Activated naive CD4-positive, alpha-beta T cell (primary cell): Measurements from ENCODE around the gene PIK3R1.

ENCODE experiments used
- DNase-seq, 4 experiments: peaks; one replicate each; lab custom pipeline; 2025; lab: John Stamatoyannopoulos, UW

Gene PIK3R1

DNA sequence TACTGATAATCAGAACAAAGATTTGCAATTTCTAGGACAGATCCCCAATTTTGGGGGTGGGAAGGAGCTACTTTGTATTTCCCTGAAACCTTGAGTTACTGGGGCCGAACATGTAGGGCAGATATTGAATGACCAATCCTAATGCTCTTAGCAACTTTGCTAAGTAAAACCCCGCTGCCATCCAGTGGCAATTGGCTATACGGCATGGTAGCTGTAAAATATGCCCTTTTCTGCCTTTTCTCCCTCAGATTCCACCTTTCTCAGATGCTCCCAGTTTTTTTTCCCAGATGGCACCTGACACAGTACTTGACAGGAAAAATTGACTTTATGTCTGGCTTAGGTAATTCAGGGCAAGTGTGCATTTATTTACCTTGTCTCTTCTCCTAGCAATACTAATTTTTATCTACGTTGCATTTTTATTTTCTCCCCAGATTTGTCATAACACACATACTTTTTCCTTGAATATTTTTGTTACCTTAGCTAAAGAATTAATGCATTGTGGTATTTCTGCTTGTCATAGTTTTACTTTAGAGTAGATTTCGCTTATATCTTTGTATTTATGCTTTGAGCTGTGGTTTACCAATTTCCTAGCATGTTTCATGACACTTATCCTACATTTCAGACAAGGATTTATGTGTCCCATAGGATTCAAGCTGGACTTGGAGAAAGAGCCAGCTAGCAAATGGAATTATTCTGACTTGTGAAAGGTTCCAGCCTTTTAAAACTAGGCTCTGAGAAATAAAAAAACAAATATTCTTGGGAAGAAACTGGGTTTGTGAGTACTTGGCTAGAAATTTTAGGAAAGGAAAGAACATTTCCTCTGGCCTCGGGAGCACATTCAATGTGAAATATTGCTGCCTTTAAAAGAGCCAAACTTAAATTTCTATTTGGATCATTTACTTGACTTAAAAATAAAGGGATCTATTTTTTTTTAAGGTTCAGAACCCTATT is 37.4 kb downstream of the PIK3R1 start:
- DNase-seq, result peak in 2 of 4 experiments; percentile 8 to 11

DNA sequence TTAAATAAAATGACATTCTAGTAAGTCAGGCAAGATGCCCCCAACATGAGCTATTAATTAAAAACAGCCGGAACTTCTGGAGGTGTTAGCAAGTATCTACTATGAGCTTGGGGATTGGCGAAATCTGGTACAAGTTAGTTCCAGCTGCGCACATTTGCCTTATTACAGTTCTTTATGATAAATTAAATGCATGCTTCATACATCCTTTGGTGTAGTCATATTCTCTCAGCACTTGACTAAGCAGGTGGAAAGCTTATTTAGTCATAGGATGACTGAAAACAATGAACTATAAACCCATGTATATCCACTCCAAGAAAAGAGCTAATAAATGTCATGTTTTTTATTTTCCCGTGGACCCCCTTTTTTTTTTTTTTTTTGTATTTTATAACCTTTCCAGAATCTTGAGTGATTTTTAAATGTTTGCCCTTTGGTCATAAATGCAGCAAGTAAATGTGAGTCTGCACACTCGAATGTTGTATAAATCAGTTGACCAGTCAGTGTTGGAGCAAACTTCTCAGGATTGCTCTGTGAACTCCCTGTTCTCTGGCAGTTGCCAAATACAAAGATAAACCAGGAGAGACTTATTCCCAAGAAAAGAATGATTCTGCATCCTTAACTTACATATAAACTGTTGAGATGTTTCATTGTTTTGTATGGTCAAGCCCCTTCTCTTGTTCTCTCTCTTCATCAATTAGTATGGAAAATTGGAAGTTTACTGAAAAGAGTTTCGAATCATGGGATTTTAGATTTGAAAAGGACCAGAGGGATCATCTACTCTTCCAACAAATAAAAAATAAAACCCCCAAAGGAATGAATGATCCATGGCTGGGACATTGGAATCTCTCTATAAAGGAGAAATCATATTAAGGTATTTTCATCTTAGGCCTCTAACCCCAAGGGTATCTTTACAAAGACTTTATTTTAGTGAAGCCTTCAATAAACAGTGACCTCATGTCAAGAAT is 38.3 kb downstream of the PIK3R1 start:
- no peak for DNase-seq

DNA sequence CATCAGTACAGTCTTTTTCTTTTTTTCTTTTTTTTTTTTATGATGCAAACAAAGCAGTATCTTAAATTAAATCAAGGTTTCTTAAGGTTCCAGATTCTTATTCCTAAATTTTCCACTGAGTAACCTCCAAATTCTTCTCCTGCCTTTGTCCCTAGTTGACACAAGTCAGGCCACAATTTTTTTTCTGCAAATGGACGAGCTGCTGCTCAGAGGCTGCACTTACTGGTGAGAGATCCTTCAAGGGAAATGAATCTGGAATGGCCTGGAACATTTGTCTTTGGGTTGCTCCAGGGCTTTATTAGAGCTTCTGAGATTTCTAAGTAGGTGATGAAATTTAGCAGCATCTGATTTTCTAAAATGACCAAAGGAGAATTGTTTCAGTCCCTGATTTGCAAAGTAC is 39.3 kb downstream of the PIK3R1 start:
- no peak for DNase-seq

DNA sequence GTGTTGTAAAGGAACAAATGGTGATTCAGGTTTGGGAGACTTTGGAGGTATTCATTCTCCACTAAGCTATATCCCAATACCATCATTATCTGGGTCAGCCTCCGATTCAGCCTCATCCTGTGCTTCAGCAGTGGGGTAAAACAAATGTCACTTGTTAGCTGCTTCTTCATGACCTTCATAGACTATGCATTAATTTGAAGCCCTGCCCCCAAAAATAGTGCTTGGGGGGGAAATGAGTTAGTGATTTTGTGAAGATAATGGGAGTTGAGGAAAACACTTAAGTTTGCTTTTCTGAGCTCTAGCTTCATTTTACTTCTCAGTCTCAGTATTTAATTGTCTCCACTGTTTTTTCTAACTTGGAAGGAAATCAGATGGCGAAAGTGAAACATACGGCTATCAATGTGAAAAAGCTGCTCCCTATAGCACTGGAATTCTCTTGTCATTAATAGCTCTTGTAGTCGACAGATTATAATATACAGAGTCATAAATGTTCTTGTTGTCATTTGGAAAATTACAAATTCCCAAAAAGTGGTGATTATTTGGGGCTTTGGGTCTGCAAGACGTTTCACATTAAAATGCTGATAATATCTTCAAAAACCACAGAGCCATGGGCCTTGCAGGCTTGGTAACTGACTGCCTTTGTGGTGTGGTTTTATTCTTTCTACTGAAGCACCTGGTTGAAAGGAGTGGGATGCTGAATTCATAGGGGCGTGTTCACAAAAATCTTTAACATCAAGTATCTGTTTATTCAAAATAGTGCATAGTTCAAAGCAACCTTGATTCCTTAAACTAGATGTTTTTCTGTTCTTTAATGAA is 40.0 kb downstream of the PIK3R1 start:
- DNase-seq, result no peak

DNA sequence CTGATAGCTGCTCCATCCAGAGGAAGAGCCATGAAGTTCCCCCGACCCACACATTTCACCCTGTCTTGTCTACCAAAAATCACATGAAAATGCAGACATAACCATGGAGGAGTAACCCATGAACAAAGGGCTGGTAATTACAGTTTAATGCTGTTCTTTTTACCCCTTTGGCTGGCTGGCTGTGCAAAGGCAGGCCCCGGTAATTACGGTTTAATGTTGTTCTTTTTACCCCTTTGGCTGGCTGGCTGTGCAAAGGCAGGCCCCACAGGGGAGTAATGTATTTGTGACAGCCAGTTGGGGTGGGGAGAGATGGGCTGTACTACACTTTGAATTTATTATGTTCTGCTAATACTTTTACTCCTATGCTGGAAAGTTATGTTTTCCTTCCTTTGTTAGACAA is 41.7 kb downstream of the PIK3R1 start:
- no peak for DNase-seq

DNA sequence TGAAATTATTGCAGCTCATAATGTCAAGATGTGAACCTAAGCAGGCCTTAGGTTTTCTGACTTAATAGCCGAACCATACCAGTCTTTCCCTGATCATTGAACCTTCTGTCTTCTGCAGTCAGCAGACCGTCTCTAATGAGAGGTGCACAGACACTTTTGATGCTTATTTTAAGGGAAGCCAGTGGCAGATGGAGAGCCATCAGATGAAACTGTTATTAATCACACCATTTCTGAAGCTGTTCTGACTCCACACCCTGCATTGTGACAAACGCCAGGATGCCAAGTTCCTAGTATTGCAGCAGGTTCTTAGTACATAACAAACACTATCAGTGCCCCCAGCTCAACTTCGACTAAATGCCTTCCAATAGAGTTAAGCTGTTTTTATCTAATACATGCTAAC is 43.0 kb downstream of the PIK3R1 start:
- no peak for DNase-seq

DNA sequence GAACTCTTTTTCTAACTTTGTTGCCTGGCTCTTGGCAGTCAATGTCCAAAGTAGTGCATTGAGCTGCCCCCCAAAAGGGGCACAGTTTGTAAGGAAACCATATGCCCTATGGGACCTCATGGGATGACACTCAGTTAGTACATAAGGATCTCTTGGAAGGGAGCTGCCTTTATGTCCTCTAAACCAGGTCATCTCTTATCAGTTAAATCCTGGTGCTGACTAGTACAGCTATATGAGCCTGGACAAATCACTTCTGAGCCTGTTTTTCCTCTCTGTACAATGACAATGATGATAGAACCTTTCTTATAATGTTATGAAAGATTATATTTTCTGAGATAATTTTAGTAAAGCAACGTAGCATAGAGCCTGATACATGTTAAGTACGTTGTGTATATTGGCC is 44.1 kb downstream of the PIK3R1 start:
- DNase-seq, result no peak

DNA sequence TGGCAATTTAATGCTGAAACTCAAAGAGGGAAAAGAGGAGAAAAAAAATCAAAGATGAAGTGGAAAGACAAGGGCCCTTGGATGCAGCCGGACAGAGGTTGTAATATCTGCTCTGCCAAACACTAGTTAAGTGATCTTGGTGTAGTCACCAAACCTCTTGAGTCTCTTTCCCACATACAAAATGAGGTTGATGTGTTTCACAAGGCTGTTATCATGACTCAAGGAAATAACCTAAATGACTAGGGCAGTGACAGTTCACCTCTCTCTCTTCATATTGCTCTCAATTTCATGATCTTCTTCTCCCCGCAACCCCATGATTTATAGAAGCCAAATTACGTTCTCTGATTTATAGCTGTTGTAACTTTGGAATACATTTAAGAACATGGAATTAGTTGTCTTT is 44.9 kb downstream of the PIK3R1 start:
- no peak for DNase-seq

DNA sequence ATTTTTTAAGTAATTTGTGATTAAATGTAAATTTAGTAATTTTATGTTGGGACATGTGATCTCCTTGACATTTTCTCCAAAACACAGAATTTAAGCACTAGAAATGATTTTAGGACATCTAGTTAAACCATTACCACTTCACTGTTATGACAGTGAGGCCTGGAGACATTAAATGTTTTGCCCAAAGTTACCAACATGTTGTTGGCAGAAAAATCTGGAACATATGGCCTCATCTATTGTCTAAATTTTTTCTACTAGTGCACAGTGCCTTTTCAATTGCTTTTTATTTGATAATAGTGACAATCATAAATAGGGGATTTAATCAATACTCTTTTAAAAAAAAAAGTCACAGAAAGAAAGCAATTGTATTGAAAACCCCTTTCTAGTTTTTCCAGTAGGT is 45.6 kb downstream of the PIK3R1 start:
- DNase-seq, result no peak

DNA sequence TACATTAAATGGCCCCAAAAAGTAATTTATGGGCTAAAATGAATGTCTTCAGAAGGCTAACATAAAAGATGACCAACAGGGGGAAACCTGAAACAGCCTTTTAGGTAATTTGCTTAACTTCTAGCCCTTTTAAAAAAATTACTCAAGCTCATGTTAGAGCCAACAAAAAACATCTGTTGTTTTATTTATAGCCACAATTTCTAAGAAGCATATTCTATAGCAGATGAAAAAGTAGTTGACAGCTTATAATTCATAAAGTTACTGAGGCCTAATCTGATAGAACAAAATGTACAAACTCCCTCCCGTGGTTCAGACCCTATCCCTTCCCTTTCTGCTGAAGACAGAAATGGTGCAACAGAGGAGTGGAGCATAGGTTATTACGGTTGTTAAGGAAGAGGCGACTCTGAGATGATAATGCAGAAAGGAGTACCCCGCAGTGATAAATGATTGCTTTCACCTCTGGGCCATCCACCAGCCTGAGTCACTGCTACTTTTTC is 46.1 kb downstream of the PIK3R1 start:
- DNase-seq, result no peak

DNA sequence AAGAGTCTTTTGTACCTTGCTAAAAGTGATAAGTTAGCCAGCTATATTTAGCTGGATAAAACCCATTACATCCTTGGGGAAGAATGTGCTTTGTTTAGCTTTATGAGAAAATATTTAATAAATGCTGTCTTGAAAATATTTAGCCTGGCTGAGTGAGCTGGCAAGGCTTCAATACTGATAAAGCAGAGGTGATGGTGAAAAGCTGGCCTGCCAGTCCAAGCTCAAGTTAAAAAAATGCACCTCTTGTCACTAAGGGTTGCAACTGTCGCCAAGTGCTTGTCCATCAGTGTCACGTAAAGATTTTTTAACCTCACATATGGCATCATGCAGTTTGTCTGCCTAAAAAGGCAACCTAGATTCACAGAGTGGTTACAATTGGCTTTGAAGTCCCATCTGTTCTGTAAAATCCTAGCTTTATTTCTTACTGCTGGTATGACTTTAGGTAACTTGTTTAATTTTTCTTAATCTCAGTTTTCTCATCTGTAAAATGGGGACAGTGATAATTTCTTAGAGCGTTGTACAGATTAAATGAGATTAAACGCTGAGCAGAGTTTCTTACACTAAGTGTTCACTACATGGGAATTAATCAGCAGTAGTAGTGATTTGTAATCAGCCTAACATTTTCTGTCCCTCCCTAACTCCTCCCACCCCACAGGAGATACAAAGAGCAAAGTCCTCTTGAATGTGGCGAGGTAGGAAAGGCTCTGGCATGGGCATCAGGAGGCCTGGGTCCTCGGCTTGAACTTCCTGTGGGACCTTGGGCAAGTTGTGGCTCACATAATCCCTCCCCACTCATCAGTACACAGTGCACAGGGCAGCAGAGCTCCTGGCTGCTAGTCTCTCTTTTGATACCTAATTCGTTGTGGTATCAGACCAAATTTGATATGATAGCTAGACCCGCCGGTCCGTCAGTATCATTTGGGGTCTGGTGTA is 48.7 kb downstream of the PIK3R1 start:
- no peak for DNase-seq

DNA sequence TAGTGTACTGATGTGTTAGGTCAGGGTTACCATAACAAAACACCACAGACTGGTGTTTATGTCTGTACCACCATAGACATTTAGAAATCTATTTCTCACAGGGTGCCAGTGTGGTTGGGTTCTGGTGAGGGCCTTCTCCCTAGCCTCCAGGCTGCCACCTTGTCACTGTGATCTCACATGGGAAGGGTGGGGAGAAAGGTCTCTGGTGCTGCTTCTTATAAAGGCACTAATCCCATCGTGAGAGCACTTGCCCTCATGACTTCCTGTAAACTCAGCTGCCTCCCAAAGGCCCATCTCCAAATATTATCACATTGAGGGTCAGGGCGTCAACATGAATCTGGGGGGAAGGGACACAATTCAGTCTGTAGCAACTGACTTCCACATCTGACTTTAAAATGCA is 49.8 kb downstream of the PIK3R1 start:
- DNase-seq, result no peak

DNA sequence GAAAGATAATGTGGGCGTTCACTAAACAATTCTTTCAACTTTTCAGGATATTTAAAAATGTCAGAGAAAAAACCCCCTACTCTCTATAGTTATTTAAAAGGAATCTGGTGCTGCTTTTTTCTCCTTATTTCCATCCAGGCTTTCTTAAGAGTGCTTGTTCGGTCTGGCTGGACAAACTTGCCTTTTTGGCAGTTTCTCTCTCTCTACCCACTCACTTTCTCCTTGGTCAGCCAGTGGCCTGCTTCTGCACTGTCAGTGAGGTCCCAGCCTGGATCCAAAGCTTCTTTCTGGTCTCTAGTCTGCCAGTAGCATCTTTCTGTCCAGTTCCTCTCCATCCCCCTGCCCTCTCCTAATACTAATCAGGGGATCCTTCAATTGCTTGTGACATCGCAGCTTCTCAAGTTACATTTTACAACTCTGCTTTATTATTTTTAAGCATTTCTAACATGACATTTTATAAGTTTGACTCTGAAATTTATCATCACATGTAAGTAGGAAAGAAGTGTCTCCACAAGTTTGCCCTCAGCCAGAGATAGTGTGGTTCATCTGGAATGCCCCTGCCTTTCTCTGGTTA is 50.4 kb downstream of the PIK3R1 start:
- DNase-seq, result no peak

DNA sequence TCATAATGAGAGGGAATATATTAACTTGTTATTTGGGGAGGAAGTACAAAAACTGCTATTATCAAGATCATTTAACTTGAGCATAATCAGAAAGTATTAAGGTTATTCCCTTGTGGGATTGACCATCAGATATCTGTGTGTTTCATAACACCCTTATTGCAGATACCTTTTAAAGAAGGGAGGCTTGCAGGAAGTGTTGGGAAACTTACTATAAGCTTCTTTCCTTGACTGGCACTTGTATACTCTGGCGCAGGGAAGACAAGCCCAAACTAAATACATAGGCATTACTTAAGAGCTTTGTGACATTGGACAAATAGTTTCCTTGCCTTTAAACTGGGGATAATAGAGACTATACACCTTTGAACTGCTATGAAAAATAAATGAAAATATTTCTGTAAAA is 50.9 kb downstream of the PIK3R1 start:
- DNase-seq, result no peak

DNA sequence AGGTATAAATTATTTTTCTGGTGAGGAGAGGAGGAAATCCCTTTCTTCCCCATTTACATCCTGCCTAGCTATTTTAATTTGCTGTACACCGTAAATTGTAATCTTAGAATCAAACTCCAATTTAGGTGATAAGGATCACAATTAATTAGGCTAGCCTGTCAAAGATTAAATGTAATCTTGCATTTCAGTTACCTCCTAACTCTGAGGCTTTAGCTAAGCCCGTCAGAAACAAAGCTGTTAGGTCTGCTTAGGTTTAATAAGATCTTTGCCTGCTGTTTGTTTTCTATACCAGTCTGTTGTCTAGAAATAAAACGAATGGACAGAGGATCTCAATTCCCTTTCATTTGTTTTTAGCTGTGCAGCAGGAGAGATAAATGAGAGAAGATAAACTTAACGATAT is 51.5 kb downstream of the PIK3R1 start:
- DNase-seq, result no peak

DNA sequence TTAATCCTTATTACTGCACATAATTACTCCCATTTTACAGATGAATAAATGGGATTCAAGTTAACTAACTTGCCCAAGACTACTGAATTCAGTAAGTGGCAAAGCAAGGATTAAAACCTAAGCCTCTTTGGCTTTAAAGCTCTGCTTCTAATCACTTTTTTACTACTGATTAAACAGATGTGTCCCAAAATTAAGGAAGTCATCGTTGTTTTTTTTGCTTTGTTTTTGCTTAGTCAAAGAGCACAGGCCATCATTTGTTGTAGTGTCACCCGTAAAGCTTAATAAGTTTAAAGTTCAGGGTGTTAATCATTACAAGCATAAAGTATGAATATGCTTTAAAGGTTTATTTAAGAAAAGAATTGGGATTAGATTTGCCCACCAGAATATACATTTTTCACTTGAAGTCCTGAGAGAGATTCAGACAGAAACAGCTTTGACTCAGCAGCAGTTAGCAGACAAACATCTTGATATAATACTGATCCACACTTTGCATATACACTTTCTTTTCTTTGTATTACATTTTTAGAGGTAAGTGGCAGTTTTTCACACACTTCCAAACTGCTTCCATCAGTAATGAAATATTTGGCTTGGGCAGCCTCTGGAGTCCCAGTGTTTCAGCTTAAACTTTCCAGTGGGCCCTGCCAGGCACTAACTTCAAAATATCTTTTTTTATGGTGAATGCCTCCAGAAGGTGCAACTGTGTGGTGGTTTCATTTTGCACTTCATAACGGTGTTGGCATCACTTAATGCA is 52.7 kb downstream of the PIK3R1 start:
- DNase-seq, result no peak

DNA sequence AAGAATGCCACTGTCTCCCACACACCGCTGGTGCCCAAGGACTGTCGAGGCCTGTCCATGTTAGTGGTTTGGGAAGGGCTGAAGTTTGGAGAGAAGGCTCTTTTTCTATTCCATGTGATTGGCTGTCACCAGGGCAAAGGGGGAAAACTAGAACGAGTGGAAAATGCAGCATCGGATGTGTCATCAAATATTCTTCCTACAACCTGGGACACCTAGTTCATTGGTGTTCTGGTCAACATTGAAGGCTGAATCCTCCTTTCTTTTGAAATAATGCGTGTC is 53.2 kb downstream of the PIK3R1 start:
- no peak for DNase-seq

DNA sequence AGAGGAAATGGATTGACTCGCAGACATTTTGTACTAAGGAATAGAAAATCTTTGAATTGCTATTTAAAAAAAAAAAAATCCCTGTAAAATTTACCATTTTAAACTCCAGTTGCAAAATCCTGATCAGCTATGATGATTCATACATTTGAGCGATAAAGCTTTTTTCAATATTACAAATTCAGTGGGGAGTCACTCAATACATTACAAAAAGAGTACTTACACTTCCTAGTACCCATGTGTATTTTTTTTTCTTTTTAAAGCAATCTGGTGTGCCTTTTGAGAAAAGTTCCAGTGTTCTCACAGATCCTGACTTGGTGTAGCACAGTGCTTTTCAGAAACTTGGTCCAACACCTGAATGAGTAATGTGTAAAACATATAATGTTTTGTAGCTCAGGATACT is 54.3 kb downstream of the PIK3R1 start:
- no peak for DNase-seq

DNA sequence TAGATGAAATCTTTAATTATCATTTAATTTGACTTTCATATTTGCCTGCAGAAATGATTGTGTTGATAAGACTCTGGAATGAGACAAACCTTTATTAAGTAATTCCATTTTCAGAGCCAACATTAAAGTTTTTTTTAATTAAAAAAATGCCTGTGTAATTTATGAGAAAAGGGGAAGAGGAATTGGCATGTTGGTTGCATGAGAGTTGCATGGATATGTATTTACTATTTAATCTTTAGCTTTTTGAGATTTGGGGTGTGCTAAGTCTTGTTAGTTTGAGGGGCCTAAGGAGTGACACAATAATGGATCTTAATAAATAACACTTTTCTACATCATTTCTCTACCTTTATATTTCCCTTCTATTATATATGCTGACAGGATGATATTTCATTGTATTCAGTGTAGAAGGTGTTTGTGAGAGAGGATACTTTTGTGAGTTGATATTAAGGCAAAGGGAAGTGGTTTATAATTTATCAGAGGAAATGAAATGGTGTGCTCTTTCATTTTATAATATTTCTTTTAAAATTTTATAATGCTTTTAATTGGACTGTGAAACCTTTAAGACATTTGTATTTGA is 54.9 kb downstream of the PIK3R1 start:
- DNase-seq, result no peak
